HepG2 (cell line): ENCODE data around the gene IGF2. TPM values are rescaled to one million over a fixed set of nuclear protein-coding genes. Genes with fewer than 3 reads are reported as not detected.

Source experiments
- CAMTA2 ChIP-seq: sonication (generic); formaldehyde crosslinking; IDR thresholded peaks from 2 replicates; pipeline ENCODE4 v1.4.0; 2020; ENCODE audit warnings: mild to moderate bottlenecking, missing genetic modification reagents, borderline replicate concordance
- DMAP1 ChIP-seq: IDR thresholded peaks from 2 replicates; pipeline ENCODE4 v1.6.1; 2016
- EEA1 ChIP-seq: sonication (generic); formaldehyde crosslinking; IDR thresholded peaks from 2 replicates; pipeline ENCODE4 v1.5.1; 2020; ENCODE audit warnings: mild to moderate bottlenecking, missing genetic modification reagents, borderline replicate concordance
- ELF3 ChIP-seq: IDR thresholded peaks from 2 replicates; pipeline ENCODE4 v1.6.1; 2016; ENCODE audit warnings: missing genetic modification reagents, missing compliant biosample characterization
- GPN1 ChIP-seq: sonication (generic); formaldehyde crosslinking; IDR thresholded peaks from 2 replicates; pipeline ENCODE4 v1.5.1; 2020; ENCODE audit warnings: missing genetic modification reagents, borderline replicate concordance
- LCORL ChIP-seq, 2 experiments: fragments of 450-650 bp in 1 of 2; sonication (generic) in 1 of 2; formaldehyde crosslinking in 1 of 2; IDR thresholded peaks; 2 replicates each; pipeline versions ENCODE4 v1.5.0 to v1.6.1; 2017 to 2020; ENCODE audit warnings: antibody characterized with exemption in 1 of 2, missing genetic modification reagents in 1 of 2
- NR2F6 ChIP-seq, 2 experiments: IDR thresholded peaks; 2 replicates each; pipeline ENCODE4 v1.6.1; 2016; ENCODE audit warnings: antibody characterized with exemption in 1 of 2, mild to moderate bottlenecking in 1 of 2
- SMAD3 ChIP-seq: sonication (generic); formaldehyde crosslinking; IDR thresholded peaks from 2 replicates; pipeline ENCODE4 v1.4.0; 2020; ENCODE audit warnings: missing genetic modification reagents
- SMARCE1 ChIP-seq: fragments of 450-650 bp; IDR thresholded peaks from 2 replicates; pipeline ENCODE4 v1.6.1; 2017; ENCODE audit warnings: borderline replicate concordance
- SYNCRIP ChIP-seq: fragments of 200-400 bp; formaldehyde crosslinking; IDR thresholded peaks from 2 replicates; pipeline ENCODE4 v1.6.1; 2018; ENCODE audit warnings: mild to moderate bottlenecking, low read depth, low read length; ENCODE audit not compliant: insufficient read depth
- TAF1 ChIP-seq: sonication (generic); formaldehyde crosslinking; IDR thresholded peaks from 2 replicates; pipeline ENCODE4 v1.4.0; 2020; ENCODE audit warnings: missing genetic modification reagents
- ZBTB20 ChIP-seq: sonication (generic); formaldehyde crosslinking; IDR thresholded peaks from 2 replicates; pipeline ENCODE4 v1.8.1; 2023; ENCODE audit warnings: missing genetic modification reagents, low read depth, mild to moderate bottlenecking, borderline replicate concordance
- ZNF205 ChIP-seq: IDR thresholded peaks from 2 replicates; pipeline ENCODE4 v1.6.1; 2018; ENCODE audit warnings: missing biosample characterization, missing genetic modification reagents
- ZNF235 ChIP-seq: sonication (generic); formaldehyde crosslinking; IDR thresholded peaks from 2 replicates; pipeline ENCODE4 v1.8.1; 2023; ENCODE audit warnings: mild to moderate bottlenecking, missing genetic modification reagents, borderline replicate concordance
- ZNF678 ChIP-seq: sonication (generic); formaldehyde crosslinking; IDR thresholded peaks from 2 replicates; pipeline ENCODE4 v1.4.0; 2020; ENCODE audit warnings: mild to moderate bottlenecking, missing genetic modification reagents
- ZNF766 ChIP-seq: sonication (generic); formaldehyde crosslinking; IDR thresholded peaks from 2 replicates; pipeline ENCODE4 v1.5.0; 2020; ENCODE audit warnings: missing genetic modification reagents, borderline replicate concordance
- ZSCAN31 ChIP-seq: sonication (generic); formaldehyde crosslinking; IDR thresholded peaks from 2 replicates; pipeline ENCODE4 v1.5.0; 2020; ENCODE audit warnings: low read depth, mild to moderate bottlenecking, missing genetic modification reagents
- polyA plus RNA-seq, 8 experiments: library from polyadenylated mRNA; depleted of rRNA in 3 of 8; stranded (reverse) in 7 of 8; unstranded in 1 of 8; fragments of >200 nt; fragmentation: Illumina TruSeq in 4 of 8; extraction: Trizol in 4 of 8; gene quantifications; 2 replicates each; pipeline versions ENCODE4 v1.2.1 to v1.2.3, GENCODE V29; 2011 to 2016; ENCODE audit warnings: low read depth in 4 of 8, missing spikeins in 1 of 8, mixed read lengths in 1 of 8; ENCODE audit not compliant: insufficient read depth in 1 of 8
- total RNA-seq, 5 experiments: library from RNA; depleted of rRNA; stranded (reverse); fragments of >200 nt; fragmentation: Illumina TruSeq; extraction: Trizol; gene quantifications; 2 replicates each; pipeline ENCODE4 v1.2.3, GENCODE V29; 2016; ENCODE audit warnings: low read depth in 1 of 5
- TF ChIP-seq, protein P1 (sequence below): sonication (generic); formaldehyde crosslinking; IDR thresholded peaks from 2 replicates; pipeline ENCODE4 v1.5.0; 2020; ENCODE audit warnings: mild to moderate bottlenecking, missing genetic modification reagents, borderline replicate concordance
- TF ChIP-seq, protein P2 (sequence below): sonication (generic); formaldehyde crosslinking; IDR thresholded peaks from 2 replicates; pipeline ENCODE4 v1.9.0; 2022; ENCODE audit warnings: missing genetic modification reagents, mild to moderate bottlenecking, borderline replicate concordance
- TF ChIP-seq, protein P3 (sequence below): IDR thresholded peaks from 2 replicates; pipeline ENCODE4 v1.6.1; 2016; ENCODE audit warnings: low read depth, control low read depth
- TF ChIP-seq, protein P4 (sequence below): sonication (generic); formaldehyde crosslinking; IDR thresholded peaks from 2 replicates; pipeline ENCODE4 v1.8.1; 2023; ENCODE audit warnings: missing genetic modification reagents, inconsistent platforms, borderline replicate concordance

The IGF2 gene
- total and polyA plus RNA-seq, 2 of the 13 experiments (the other 11 are each of a cell fraction or from before 2014, with no cell fraction given), result 79.1 to 254 TPM

DNA sequence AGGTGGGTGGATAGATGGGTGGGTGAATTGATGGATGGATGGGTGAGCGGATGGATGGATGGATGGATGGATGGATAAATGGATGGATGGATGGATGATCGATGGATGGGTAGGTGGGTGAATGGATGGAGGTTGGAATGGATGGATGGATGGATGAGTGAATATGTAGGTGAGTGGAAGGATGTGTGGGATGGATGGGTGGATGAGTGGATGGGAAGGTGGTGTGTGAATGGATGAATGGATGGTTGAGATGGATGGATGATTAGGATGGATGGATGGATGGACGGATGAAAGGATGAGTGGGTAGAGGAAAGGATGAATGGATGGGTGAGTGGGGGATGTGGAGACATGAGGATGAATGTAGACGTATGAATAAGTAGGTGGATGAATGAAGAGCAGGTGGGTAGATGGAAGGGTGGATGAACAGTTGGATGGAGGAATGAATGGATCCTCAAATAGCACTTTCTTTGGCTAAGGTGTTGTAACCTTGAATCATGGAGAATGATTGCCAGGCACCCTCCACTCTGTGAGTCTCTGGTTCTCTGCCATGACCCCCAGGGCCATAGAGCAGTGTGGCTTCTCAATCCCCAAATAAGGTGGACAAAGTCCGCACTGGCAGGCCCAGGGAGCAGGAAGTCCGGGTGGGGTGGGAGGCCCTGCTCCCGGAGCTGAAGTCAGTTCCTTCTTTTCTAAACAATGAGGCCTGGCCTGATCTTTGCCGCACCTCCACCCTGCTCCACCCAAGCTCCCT lies 36.9 kb downstream of the IGF2 start (continued):
- TF ChIP-seq SYNCRIP (no peak), ZNF235 (CRISPR knock-in tag) (no peak), ZNF678 (CRISPR knock-in tag) (no peak), TAF1 (peak; percentile 36; the same call in 1 of the 2 replicates), NR2F6 (IDR thresholded peaks at IDR 0.05) (peak; percentile 65), NR2F6 (CRISPR knock-in tag; IDR thresholded peaks at IDR 0.05) (peak; percentile 63), ZBTB20 (CRISPR knock-in tag) (no peak), EEA1 (no peak), LCORL (IDR thresholded peaks at IDR 0.05) (0 out of 2 replicates have a peak, but pooled peaks have one; percentile 10), LCORL (CRISPR knock-in tag; IDR thresholded peaks at IDR 0.05) (peak; percentile 97), GPN1 (CRISPR knock-in tag) (no peak), SMARCE1 (no peak), SMAD3 (CRISPR knock-in tag) (peak; percentile 39; the same call in 1 of the 2 replicates), ZNF205 (CRISPR knock-in tag) (peak; percentile 27; the same call in 1 of the 2 replicates), ELF3 (CRISPR knock-in tag) (peak; percentile 93), ZNF766 (CRISPR knock-in tag) (no peak), ZSCAN31 (CRISPR knock-in tag) (peak; percentile 67; the same call in 1 of the 2 replicates), CAMTA2 (CRISPR knock-in tag) (no peak), DMAP1 (CRISPR knock-in tag) (peak; percentile 34; the same call in 1 of the 2 replicates)
- TF ChIP-seq, protein P1, sequence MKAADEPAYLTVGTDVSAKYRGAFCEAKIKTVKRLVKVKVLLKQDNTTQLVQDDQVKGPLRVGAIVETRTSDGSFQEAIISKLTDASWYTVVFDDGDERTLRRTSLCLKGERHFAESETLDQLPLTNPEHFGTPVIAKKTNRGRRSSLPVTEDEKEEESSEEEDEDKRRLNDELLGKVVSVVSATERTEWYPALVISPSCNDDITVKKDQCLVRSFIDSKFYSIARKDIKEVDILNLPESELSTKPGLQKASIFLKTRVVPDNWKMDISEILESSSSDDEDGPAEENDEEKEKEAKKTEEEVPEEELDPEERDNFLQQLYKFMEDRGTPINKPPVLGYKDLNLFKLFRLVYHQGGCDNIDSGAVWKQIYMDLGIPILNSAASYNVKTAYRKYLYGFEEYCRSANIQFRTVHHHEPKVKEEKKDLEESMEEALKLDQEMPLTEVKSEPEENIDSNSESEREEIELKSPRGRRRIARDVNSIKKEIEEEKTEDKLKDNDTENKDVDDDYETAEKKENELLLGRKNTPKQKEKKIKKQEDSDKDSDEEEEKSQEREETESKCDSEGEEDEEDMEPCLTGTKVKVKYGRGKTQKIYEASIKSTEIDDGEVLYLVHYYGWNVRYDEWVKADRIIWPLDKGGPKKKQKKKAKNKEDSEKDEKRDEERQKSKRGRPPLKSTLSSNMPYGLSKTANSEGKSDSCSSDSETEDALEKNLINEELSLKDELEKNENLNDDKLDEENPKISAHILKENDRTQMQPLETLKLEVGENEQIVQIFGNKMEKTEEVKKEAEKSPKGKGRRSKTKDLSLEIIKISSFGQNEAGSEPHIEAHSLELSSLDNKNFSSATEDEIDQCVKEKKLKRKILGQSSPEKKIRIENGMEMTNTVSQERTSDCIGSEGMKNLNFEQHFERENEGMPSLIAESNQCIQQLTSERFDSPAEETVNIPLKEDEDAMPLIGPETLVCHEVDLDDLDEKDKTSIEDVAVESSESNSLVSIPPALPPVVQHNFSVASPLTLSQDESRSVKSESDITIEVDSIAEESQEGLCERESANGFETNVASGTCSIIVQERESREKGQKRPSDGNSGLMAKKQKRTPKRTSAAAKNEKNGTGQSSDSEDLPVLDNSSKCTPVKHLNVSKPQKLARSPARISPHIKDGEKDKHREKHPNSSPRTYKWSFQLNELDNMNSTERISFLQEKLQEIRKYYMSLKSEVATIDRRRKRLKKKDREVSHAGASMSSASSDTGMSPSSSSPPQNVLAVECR (CRISPR knock-in tag), result peak; percentile 46; the same call in 1 of the 2 replicates
- TF ChIP-seq, protein P2, sequence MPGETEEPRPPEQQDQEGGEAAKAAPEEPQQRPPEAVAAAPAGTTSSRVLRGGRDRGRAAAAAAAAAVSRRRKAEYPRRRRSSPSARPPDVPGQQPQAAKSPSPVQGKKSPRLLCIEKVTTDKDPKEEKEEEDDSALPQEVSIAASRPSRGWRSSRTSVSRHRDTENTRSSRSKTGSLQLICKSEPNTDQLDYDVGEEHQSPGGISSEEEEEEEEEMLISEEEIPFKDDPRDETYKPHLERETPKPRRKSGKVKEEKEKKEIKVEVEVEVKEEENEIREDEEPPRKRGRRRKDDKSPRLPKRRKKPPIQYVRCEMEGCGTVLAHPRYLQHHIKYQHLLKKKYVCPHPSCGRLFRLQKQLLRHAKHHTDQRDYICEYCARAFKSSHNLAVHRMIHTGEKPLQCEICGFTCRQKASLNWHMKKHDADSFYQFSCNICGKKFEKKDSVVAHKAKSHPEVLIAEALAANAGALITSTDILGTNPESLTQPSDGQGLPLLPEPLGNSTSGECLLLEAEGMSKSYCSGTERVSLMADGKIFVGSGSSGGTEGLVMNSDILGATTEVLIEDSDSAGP (CRISPR knock-in tag), result peak; percentile 63; the same call in 1 of the 2 replicates
- TF ChIP-seq, protein P3, sequence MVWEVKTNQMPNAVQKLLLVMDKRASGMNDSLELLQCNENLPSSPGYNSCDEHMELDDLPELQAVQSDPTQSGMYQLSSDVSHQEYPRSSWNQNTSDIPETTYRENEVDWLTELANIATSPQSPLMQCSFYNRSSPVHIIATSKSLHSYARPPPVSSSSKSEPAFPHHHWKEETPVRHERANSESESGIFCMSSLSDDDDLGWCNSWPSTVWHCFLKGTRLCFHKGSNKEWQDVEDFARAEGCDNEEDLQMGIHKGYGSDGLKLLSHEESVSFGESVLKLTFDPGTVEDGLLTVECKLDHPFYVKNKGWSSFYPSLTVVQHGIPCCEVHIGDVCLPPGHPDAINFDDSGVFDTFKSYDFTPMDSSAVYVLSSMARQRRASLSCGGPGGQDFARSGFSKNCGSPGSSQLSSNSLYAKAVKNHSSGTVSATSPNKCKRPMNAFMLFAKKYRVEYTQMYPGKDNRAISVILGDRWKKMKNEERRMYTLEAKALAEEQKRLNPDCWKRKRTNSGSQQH, result peak; percentile 68; the same call in 1 of the 2 replicates
- TF ChIP-seq, protein P4, sequence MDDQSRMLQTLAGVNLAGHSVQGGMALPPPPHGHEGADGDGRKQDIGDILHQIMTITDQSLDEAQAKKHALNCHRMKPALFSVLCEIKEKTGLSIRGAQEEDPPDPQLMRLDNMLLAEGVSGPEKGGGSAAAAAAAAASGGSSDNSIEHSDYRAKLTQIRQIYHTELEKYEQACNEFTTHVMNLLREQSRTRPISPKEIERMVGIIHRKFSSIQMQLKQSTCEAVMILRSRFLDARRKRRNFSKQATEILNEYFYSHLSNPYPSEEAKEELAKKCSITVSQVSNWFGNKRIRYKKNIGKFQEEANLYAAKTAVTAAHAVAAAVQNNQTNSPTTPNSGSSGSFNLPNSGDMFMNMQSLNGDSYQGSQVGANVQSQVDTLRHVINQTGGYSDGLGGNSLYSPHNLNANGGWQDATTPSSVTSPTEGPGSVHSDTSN (CRISPR knock-in tag), result no peak
